GM12891 (cell line): Measurements from ENCODE around the gene SSH2.
A peak's percentile ranks its signal among the peaks of the same experiment; 100 is the strongest.

Source experiments
- DNase-seq: peaks from one replicate; pipeline ENCODE4 v3.0.0; 2011; ENCODE audit warnings: low spot score; ENCODE audit not compliant: insufficient read length
- FAIRE-seq: peaks from 2 replicates; lab custom pipeline; 2011; peaks lifted over from hg19 to GRCh38; lab: Jason Lieb, UNC
- PAX5 ChIP-seq: IDR thresholded peaks from 2 replicates; pipeline ENCODE4 v1.6.1; 2011; ENCODE audit warnings: low read length, moderate library complexity, mild to moderate bottlenecking; ENCODE audit not compliant: insufficient read depth, severe bottlenecking
- POLR2A ChIP-seq: IDR thresholded peaks from 2 replicates; pipeline ENCODE4 v1.6.1; 2011; ENCODE audit warnings: low read depth, low read length, control low read depth
- POLR2AphosphoS5 ChIP-seq: IDR thresholded peaks from 2 replicates; pipeline ENCODE4 v1.6.1; 2011; ENCODE audit warnings: low read depth, low read length, control low read depth
- POU2F2 ChIP-seq: IDR thresholded peaks from 2 replicates; pipeline ENCODE4 v1.6.1; 2011; ENCODE audit warnings: low read depth, mild to moderate bottlenecking, control low read depth, low read length, moderate library complexity
- SPI1 ChIP-seq: IDR thresholded peaks from 2 replicates; pipeline ENCODE4 v1.6.1; 2011; ENCODE audit warnings: low read depth, low read length, control low read depth
- TAF1 ChIP-seq: IDR thresholded peaks from 2 replicates; pipeline ENCODE4 v1.6.1; 2011; ENCODE audit warnings: low read depth, low read length, control low read depth

Gene SSH2

DNA sequence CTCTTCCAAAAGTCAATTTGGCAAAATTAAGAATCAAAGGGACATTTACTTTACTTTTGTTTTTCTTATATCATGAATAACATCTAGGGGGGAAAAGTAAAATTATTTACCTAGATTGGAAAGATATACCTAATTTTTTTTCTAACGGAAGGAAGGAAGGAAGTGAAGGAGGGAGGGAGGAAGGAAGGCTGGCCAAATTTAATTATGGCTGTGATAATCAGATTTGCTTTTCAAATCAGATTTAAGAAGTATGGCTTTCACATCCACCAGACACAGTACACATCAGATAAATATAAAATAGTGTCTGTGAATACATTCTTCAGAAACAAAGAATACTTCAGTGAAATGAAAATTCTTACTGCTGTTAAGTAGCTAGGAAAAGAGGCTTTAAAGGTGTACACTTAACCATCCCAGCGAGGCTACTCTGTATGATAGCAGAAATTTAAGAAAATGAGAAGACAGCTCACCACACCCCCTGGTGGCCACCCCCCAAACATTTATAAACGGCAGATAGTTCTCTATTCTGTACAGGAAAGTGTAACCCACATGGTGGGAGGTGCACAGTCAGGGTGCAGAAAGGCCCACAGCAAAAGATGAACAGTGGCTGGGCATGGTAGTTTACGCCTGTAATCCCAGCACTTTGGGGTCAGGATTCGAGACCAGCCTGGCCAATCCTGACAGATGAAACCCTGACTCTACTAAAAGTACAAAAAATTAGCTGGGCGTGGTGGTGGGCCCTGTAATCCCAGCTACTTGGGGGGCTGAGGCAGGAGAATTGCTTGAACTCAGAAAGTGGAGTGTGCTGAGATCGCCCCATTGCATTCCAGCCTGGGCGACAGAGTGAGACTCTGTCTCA lies 150.8 kb downstream of the SSH2 start:
- DNase-seq (peak; percentile 39), FAIRE-seq (peak; percentile 89)
- TF ChIP-seq TAF1 (no peak), SPI1 (no peak), POLR2A (no peak)

DNA sequence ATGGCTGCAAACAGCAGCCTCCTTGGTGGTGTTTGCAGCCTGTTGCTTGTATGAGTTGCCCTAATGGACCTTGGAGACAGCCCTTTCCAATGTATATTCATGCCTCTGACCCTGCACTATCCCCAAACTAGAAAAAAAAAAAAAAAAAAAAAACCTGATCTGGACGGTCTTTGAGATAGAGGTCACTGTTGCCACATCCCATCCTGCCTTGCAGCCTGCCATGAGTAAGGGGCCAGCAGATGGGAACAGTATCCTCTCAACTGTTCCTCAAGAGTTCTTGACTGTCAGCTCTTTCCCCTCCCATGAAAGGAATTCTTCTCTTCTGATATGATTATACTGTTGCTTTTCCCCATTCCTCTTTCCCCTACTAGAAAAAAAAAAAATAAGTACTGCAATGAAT lies 152.4 kb downstream of the SSH2 start:
- TF ChIP-seq PAX5 (no peak), TAF1 (no peak), POLR2AphosphoS5 (no peak), POLR2A (no peak), POU2F2 (no peak), SPI1 (no peak)
- no peak for FAIRE-seq
- DNase-seq, result no peak

GRCh38 chr17:29776026-29776425 lies 154.0 kb downstream of the SSH2 start:
- TF ChIP-seq PAX5, result no peak
- no peak for DNase-seq
- FAIRE-seq, result peak; percentile 56

- no peak for TF ChIP-seq PAX5
- no peak for TF ChIP-seq POU2F2
- no peak for TF ChIP-seq TAF1
- TF ChIP-seq POLR2AphosphoS5, result no peak
- TF ChIP-seq SPI1, result no peak
- TF ChIP-seq POLR2A, result no peak
- no peak for FAIRE-seq
- no peak for DNase-seq
These were observed 157.0 kb downstream of the SSH2 start for GRCh38 chr17:29772981-29773380.

DNA sequence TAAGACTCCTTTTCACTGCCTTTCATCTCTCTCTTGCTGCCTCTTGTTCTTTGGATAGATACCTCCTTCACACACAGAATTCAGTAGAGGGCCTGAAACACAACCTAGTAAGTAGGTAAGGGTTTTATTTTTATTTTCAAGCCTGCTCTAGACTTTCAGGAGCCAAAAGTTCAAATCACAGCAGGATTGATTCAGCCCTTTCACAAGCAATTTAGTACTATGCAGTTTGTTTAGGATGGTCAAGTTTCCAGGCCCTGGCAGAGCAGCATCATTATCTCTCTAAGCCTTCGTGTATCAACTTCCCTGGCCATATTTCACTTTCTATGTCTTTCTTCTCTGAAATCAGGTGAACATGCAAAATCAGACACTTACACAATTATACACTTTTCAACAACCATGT lies 158.5 kb downstream of the SSH2 start:
- FAIRE-seq (no peak), DNase-seq (no peak)
- TF ChIP-seq POLR2AphosphoS5, result no peak
- no peak for TF ChIP-seq SPI1
- TF ChIP-seq POLR2A, result no peak
- TF ChIP-seq TAF1, result no peak
- TF ChIP-seq POU2F2, result no peak
- TF ChIP-seq PAX5, result no peak

DNA sequence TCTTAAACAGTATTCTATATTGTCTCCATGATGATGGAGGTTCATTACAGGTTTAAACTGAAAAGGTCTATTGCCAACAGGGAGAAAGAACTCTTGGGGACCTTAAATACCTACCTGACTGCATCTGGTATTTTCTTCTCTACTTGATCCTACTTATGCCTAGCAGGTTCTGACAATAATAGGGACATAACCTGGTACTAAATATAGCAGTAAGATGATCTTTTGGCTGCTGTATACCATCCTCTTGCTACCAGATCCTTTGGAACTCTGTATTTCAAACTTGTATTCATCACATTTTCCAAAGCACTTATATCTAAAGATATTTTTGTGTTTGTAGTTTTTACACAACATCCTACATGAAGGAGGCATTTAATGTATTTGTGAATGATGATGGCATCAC lies 160.8 kb downstream of the SSH2 start:
- peak; percentile 48 for FAIRE-seq

GRCh38 chr17:29766796-29767327 lies 163.2 kb downstream of the SSH2 start:
- TF ChIP-seq SPI1, result no peak
- no peak for TF ChIP-seq POU2F2
- TF ChIP-seq POLR2AphosphoS5, result no peak
- no peak for TF ChIP-seq TAF1
- DNase-seq (no peak), FAIRE-seq (no peak)

More for the DNA sequence above, 160.8 kb downstream of the SSH2 start:
- no peak for TF ChIP-seq TAF1
- no peak for TF ChIP-seq SPI1
- TF ChIP-seq POLR2AphosphoS5, result no peak
- no peak for TF ChIP-seq POU2F2
- no peak for TF ChIP-seq PAX5
- no peak for TF ChIP-seq POLR2A
- DNase-seq, result no peak

GRCh38 chr17:29764748-29765147 lies 165.3 kb downstream of the SSH2 start:
- TF ChIP-seq POU2F2 (no peak), SPI1 (no peak), POLR2A (no peak), PAX5 (no peak), TAF1 (no peak), POLR2AphosphoS5 (no peak)
- DNase-seq, result no peak
- peak; percentile 85 for FAIRE-seq

- TF ChIP-seq TAF1 (no peak), POLR2A (no peak), POU2F2 (no peak), PAX5 (no peak), SPI1 (no peak), POLR2AphosphoS5 (no peak)
- FAIRE-seq (no peak), DNase-seq (no peak)
These were observed 165.8 kb downstream of the SSH2 start for GRCh38 chr17:29764217-29764616.

GRCh38 chr17:29763273-29763672 lies 166.8 kb downstream of the SSH2 start:
- DNase-seq (no peak), FAIRE-seq (no peak)
- no peak for TF ChIP-seq SPI1
- no peak for TF ChIP-seq POU2F2
- no peak for TF ChIP-seq TAF1
